Esophagus muscularis mucosa (tissue), 4 donors: ENCODE data around the gene RBMS1.

Experiments
- CTCF ChIP-seq, 3 experiments: fragments of 200-600 bp in 2 of 3; fragments of 450-650 bp in 1 of 3; sonication (generic) in 2 of 3; IDR thresholded peaks; one replicate each; pipeline ENCODE4 v1.5.1; 2017 to 2019; ENCODE audit warnings: antibody characterized with exemption in 3 of 3, mild to moderate bottlenecking in 2 of 3, moderate library complexity in 1 of 3
- EP300 ChIP-seq: sonication (generic); formaldehyde crosslinking; IDR thresholded peaks from one replicate; pipeline ENCODE4 v1.6.1; 2017; ENCODE audit warnings: antibody characterized with exemption
- POLR2A ChIP-seq: fragments of 450-650 bp; IDR thresholded peaks from one replicate; pipeline ENCODE4 v1.6.1; 2017; ENCODE audit warnings: antibody characterized with exemption, moderate library complexity, mild to moderate bottlenecking, low read depth
- POLR2AphosphoS5 ChIP-seq, 2 donors: sonication (generic); formaldehyde crosslinking; IDR thresholded peaks; one replicate each; pipeline ENCODE4 v1.6.1; 2017; ENCODE audit warnings: antibody characterized with exemption in 2 of 2

DNA sequence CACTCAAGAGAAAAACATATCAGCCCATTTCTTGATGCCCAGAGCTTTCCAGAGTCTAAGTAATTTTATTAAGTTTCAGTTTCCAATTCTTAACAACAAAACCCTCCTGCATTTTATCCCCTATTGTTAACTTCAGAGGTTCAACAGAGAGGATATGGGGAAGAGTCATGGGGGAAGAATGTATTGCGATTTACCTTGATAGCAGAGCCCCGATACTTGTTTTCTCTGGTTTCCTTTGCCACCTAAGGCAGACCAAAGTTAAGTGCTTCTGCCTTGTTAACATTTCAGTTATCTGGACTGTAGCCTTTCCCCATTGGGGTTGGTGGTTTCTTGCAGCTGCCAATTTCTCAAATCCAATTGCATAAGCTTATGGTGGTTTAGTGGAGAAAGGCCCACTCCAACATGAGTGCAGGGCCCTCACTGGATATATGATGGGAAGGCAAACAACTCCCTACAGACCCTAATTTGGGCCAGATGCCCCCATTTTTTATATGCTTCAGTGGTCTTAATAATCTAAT is 211.5 kb downstream of the RBMS1 start:
- TF ChIP-seq CTCF (IDR thresholded peaks at IDR 0.05) = no peak
- TF ChIP-seq EP300 = no peak
- no peak for TF ChIP-seq POLR2A
- no peak for TF ChIP-seq POLR2AphosphoS5 (IDR thresholded peaks at IDR 0.05)
